ENCODE data around the gene PTPRD.
A peak's percentile ranks its signal among the peaks of the same experiment; 100 is the strongest.

PTPRD gene

DNA sequence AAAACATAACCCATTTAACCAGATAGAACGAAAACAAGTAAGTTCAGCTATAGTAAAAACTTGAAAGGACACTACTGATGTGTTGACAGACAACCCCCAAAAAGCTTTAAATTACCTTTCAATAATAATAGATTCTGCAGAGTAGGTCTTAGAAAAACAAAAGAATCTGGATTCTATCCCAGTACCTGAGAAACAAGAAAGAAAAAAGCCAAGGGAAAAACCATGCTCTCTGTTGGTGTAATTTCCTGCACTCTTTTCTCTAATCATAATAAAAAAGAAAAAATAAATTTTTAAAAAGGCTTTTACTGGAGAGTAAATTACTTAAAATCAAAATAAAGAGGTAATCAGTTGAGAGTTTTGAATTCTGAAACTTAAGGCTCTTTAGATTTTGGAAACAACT lies 1090.4 kb downstream of the PTPRD start:
- no peak overlapping the region for H3K9ac ChIP-seq (ENCODE audit: low read length)
- H3K4me3 ChIP-seq (ENCODE audit: low read length), result peak overlapping the region; percentile 13
- no peaks in the 10 kb centered on the region for H3K36me3 ChIP-seq (ENCODE audit: control insufficient read depth, low read depth, low read length)
- no peak overlapping the region for H3K27ac ChIP-seq (ENCODE audit: low read length)
- H3K27me3 ChIP-seq (ENCODE audit: control insufficient read depth, insufficient read depth, low read length), result no peaks in the 10 kb centered on the region
- peaks cover 31% of the 10 kb centered on the region for H3K4me1 ChIP-seq (ENCODE audit: control insufficient read depth, low read depth, low read length)
- no peaks in the 10 kb centered on the region for H3K9me3 ChIP-seq (ENCODE audit: control insufficient read depth, low read depth, low read length)

DNA sequence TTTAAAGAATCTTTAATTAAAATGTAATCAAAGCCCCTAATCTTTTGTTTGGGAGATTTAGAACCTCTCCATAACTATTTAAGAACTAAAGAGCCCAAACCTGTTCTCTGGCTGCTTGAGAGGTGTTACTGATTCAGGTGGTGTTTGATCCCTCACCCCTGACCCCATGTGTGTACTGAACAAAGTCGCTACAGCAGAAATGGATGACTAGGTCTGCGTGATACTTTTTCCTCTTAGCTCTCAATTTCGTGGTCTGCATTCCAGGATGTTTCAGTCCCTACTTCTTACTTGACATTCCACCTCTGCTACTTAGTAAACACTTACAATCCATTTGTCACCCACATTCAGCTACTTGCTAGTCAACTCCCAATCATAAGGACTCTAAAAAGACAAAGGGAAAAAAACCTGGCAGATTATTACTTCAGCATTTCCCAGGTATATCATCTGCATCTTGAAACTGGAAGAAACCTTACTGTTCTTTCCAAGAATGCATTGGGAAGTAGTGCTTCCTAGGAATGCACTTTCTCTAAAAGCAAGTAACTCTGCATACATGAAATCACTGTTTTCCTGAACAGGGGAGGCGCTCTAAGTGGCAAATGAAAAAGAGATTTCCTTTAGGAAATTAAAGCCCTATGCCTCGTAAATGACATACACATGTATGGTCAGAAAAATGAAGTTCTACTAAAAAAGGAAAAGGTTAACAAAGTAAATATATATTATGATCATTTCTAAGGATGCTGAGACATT lies 1091.6 kb downstream of the PTPRD start:
- no peaks in the 10 kb centered on the region for H3K9me3 ChIP-seq (ENCODE audit: control insufficient read depth, low read depth, low read length)
- H3K4me3 ChIP-seq (ENCODE audit: low read length), result no peak overlapping the region

DNA sequence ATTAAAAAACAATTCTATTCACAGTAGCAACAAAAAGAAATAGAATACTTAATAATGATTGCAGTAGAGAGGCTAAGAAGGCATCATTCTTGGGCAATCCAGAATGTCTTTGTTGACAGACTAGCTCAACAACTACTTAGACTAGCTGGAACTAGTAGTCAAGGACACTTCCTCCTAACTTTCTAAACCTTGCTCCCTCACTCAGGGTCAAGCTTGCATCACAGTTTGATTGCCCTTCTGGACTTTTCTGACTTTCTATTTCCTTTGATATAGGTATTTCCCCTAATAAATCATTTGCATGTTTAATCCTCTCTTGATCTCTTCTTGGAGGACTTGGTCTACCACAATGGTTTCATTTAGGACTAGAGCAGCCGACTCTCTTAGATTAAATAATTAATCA lies 1107.9 kb downstream of the PTPRD start:
- H3K36me3 ChIP-seq (ENCODE audit: control insufficient read depth, low read depth, low read length), result no peaks in the 10 kb centered on the region
- H3K9me3 ChIP-seq (ENCODE audit: control insufficient read depth, low read depth, low read length), result peaks cover 3% of the 10 kb centered on the region
- no peak overlapping the region for H3K9ac ChIP-seq (ENCODE audit: low read length)
- H3K4me1 ChIP-seq (ENCODE audit: control insufficient read depth, low read depth, low read length), result no peaks in the 10 kb centered on the region
- H3K27ac ChIP-seq (ENCODE audit: low read length), result no peak overlapping the region
- no peaks in the 10 kb centered on the region for H3K27me3 ChIP-seq (ENCODE audit: control insufficient read depth, insufficient read depth, low read length)
- no peak overlapping the region for H3K4me3 ChIP-seq (ENCODE audit: low read length)

More for the DNA sequence above, 1091.6 kb downstream of the PTPRD start:
- Histone ChIP-seq H3K9ac (ENCODE audit: low read length) (no peak overlapping the region), H3K27ac (ENCODE audit: low read length) (no peak overlapping the region), H3K36me3 (ENCODE audit: control insufficient read depth, low read depth, low read length) (no peaks in the 10 kb centered on the region), H3K4me1 (ENCODE audit: control insufficient read depth, low read depth, low read length) (peaks cover 31% of the 10 kb centered on the region), H3K27me3 (ENCODE audit: control insufficient read depth, insufficient read depth, low read length) (no peaks in the 10 kb centered on the region)

DNA sequence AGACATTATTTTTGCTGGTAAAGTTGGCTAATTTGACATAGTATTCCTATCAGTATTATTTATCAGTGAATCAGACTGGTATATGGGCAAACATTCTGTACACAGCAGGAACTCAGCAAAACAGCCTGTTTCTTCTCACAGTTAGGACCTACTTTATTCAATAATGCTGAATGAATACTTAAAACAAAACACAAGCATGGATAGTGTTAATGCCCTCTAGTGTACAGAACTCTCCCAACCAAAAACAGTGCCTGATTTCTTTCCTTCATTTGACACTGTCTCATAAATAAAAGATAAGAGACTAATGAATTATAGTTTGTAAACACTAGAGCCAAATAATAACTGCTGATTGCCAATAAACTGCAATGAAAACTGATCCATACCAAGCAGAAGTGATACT lies 1113.3 kb downstream of the PTPRD start:
- Histone ChIP-seq H3K27ac (ENCODE audit: low read length) (no peak overlapping the region), H3K36me3 (ENCODE audit: control insufficient read depth, low read depth, low read length) (no peaks in the 10 kb centered on the region), H3K4me1 (ENCODE audit: control insufficient read depth, low read depth, low read length) (no peaks in the 10 kb centered on the region), H3K27me3 (ENCODE audit: control insufficient read depth, insufficient read depth, low read length) (no peaks in the 10 kb centered on the region), H3K4me3 (ENCODE audit: low read length) (no peak overlapping the region), H3K9me3 (ENCODE audit: control insufficient read depth, low read depth, low read length) (no peaks in the 10 kb centered on the region), H3K9ac (ENCODE audit: low read length) (no peak overlapping the region)

DNA sequence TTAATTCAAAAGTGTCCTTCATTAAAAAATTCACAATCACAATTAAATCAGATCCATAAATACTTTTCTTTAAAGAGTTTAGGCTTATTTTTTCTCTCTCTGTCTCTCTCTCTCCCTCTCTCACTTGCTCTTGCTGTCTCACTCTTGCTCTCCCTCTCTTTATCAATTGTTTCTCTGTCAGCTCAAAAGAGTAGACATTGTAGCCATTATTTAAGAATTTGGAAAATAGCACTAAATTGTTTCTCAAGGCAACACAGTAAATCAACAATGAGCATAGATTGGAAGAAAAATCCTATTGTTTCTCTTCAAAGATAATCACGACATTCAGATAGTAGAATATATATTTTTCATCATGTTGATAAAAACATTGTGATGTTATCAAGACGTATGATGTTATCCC lies 1114.0 kb downstream of the PTPRD start:
- H3K9ac ChIP-seq (ENCODE audit: low read length), result no peak overlapping the region
- no peak overlapping the region for H3K27ac ChIP-seq (ENCODE audit: low read length)
- H3K27me3 ChIP-seq (ENCODE audit: control insufficient read depth, insufficient read depth, low read length), result no peaks in the 10 kb centered on the region
- H3K4me1 ChIP-seq (ENCODE audit: control insufficient read depth, low read depth, low read length), result no peaks in the 10 kb centered on the region
- no peak overlapping the region for H3K4me3 ChIP-seq (ENCODE audit: low read length)
- H3K9me3 ChIP-seq (ENCODE audit: control insufficient read depth, low read depth, low read length), result no peaks in the 10 kb centered on the region
- H3K36me3 ChIP-seq (ENCODE audit: control insufficient read depth, low read depth, low read length), result no peaks in the 10 kb centered on the region

DNA sequence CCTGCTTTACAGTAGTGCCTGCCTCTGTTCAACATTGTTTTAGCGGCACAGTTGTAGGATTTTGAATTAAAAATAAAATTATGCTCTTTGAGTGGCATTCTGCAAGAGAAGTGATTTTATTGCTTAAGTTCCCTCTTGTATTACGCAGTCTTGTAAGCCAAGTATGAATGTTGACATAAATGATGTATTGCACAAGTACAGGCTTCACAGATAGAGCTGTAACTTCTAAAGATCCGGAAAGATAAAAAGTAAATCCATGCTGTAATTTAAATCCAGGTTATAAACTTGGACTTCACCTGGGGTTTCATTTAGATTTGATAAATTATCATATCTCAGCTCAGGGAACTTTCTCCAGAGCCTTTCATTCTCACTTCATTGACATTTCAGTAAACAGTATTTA lies 1114.7 kb downstream of the PTPRD start:
- Histone ChIP-seq H3K4me3 (ENCODE audit: low read length) (no peak overlapping the region), H3K4me1 (ENCODE audit: control insufficient read depth, low read depth, low read length) (no peaks in the 10 kb centered on the region), H3K9me3 (ENCODE audit: control insufficient read depth, low read depth, low read length) (no peaks in the 10 kb centered on the region), H3K27ac (ENCODE audit: low read length) (no peak overlapping the region), H3K9ac (ENCODE audit: low read length) (no peak overlapping the region), H3K27me3 (ENCODE audit: control insufficient read depth, insufficient read depth, low read length) (no peaks in the 10 kb centered on the region), H3K36me3 (ENCODE audit: control insufficient read depth, low read depth, low read length) (no peaks in the 10 kb centered on the region)

DNA sequence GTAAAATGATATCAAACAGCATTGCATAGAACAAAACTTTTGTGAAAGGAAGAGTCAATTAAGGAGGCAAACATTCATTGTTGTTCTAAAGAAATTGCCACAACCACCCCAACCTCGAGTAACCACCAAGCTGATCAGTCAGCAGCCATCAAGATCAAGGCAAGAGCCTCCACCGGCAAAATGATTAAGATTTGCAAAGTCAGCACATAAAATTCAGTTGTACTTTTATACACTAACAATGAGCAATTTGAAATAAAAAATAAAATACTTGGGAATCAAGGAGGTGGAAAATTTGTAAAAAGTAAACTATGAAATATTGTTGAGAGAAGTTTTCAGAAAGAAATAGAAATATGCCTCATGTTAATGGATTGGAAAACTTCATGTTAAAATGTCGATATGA lies 1118.5 kb downstream of the PTPRD start:
- no peak overlapping the region for H3K27ac ChIP-seq (ENCODE audit: low read length)
- no peaks in the 10 kb centered on the region for H3K9me3 ChIP-seq (ENCODE audit: control insufficient read depth, low read depth, low read length)
- H3K9ac ChIP-seq (ENCODE audit: low read length), result no peak overlapping the region
- no peaks in the 10 kb centered on the region for H3K36me3 ChIP-seq (ENCODE audit: control insufficient read depth, low read depth, low read length)
- no peaks in the 10 kb centered on the region for H3K4me1 ChIP-seq (ENCODE audit: control insufficient read depth, low read depth, low read length)
- H3K27me3 ChIP-seq (ENCODE audit: control insufficient read depth, insufficient read depth, low read length), result no peaks in the 10 kb centered on the region
- no peak overlapping the region for H3K4me3 ChIP-seq (ENCODE audit: low read length)

DNA sequence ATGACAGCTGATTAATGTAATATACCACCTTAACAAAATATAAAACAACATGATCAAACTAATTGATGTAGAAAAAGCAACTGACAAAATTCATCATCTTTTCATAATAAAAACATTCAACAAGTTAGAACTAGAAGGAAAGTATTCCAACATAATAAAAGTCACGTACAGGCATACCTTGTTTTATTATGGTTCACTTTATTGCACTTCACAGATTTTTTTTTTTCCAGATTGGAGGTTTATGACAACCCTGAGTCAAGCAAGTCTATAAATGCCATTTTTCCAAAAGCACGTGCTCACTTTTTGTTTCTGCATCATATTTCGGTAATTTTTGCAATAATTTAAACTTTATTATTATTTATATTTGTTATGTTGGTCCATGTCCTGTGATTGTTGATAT lies 1120.3 kb downstream of the PTPRD start:
- no peaks in the 10 kb centered on the region for H3K27me3 ChIP-seq (ENCODE audit: control insufficient read depth, insufficient read depth, low read length)
- H3K4me3 ChIP-seq (ENCODE audit: low read length), result no peak overlapping the region
- no peak overlapping the region for H3K9ac ChIP-seq (ENCODE audit: low read length)
- no peak overlapping the region for H3K27ac ChIP-seq (ENCODE audit: low read length)
- no peaks in the 10 kb centered on the region for H3K36me3 ChIP-seq (ENCODE audit: control insufficient read depth, low read depth, low read length)
- H3K9me3 ChIP-seq (ENCODE audit: control insufficient read depth, low read depth, low read length), result no peaks in the 10 kb centered on the region
- H3K4me1 ChIP-seq (ENCODE audit: control insufficient read depth, low read depth, low read length), result no peaks in the 10 kb centered on the region

DNA sequence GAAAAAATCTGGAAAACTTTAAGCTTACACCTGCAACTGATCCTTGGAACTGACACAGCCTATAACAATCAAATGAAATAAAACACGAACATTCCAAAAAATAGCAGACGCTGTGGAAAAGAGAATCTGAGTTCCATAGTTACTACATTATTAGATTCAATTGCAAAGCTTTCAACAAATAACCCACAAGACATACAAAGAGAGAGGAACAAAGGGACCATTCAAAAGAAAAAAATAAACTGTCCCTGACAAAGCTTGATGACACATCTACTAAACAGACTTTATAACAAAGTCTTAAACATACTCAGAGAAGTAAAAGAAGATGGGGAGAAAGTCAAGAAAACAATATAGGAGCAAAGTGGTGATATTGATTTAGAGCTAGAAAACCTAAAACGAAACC lies 1123.6 kb downstream of the PTPRD start:
- Histone ChIP-seq H3K4me3 (ENCODE audit: low read length) (no peak overlapping the region), H3K9me3 (ENCODE audit: control insufficient read depth, low read depth, low read length) (no peaks in the 10 kb centered on the region), H3K27me3 (ENCODE audit: control insufficient read depth, insufficient read depth, low read length) (no peaks in the 10 kb centered on the region), H3K36me3 (ENCODE audit: control insufficient read depth, low read depth, low read length) (no peaks in the 10 kb centered on the region), H3K27ac (ENCODE audit: low read length) (no peak overlapping the region), H3K9ac (ENCODE audit: low read length) (no peak overlapping the region), H3K4me1 (ENCODE audit: control insufficient read depth, low read depth, low read length) (no peaks in the 10 kb centered on the region)

DNA sequence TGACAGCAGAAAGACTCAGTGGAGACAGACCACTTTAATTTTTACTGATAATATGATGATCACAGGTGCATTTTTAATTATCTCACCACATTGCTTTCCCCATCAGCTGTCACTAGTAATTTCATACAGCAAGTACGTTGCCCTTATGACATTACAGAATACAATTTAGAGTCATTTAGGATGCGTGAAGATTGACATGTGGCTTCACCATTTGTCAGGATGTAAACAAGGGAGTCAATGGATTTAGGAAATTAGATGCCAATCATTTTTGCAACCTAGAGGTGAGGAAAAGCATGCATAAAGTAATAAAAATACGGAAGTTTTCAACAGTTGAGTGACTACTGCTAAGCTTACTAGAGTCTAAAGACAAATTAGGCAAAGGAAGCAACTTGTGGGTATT lies 1129.6 kb downstream of the PTPRD start:
- Histone ChIP-seq H3K36me3 (ENCODE audit: control insufficient read depth, low read depth, low read length) (no peaks in the 10 kb centered on the region), H3K9ac (ENCODE audit: low read length) (no peak overlapping the region), H3K4me3 (ENCODE audit: low read length) (no peak overlapping the region), H3K9me3 (ENCODE audit: control insufficient read depth, low read depth, low read length) (no peaks in the 10 kb centered on the region), H3K27me3 (ENCODE audit: control insufficient read depth, insufficient read depth, low read length) (no peaks in the 10 kb centered on the region), H3K4me1 (ENCODE audit: control insufficient read depth, low read depth, low read length) (peaks cover 3% of the 10 kb centered on the region), H3K27ac (ENCODE audit: low read length) (no peak overlapping the region)

DNA sequence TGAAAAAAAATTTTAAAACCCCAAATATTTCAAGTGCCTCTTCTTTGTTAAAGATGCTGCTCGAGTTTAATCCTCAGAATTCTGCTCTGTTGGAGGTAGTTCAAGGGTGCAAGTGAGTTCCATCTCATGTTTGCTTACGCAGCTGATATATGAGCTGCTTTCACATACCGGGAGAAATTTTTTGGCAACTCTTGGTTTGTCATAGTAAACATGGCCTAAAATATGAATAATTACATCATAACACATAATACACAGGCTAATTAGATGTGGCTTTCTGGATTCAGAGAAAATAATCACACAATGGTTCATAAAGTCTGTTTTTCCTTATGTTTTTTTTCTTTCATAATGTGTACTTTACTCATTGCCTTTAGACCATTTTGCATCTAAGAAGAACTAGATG lies 1134.1 kb downstream of the PTPRD start:
- Histone ChIP-seq H3K9me3 (ENCODE audit: control insufficient read depth, low read depth, low read length) (no peaks in the 10 kb centered on the region), H3K9ac (ENCODE audit: low read length) (no peak overlapping the region), H3K4me1 (ENCODE audit: control insufficient read depth, low read depth, low read length) (peaks cover 3% of the 10 kb centered on the region), H3K4me3 (ENCODE audit: low read length) (no peak overlapping the region), H3K27ac (ENCODE audit: low read length) (no peak overlapping the region), H3K27me3 (ENCODE audit: control insufficient read depth, insufficient read depth, low read length) (no peaks in the 10 kb centered on the region), H3K36me3 (ENCODE audit: control insufficient read depth, low read depth, low read length) (no peaks in the 10 kb centered on the region)

DNA sequence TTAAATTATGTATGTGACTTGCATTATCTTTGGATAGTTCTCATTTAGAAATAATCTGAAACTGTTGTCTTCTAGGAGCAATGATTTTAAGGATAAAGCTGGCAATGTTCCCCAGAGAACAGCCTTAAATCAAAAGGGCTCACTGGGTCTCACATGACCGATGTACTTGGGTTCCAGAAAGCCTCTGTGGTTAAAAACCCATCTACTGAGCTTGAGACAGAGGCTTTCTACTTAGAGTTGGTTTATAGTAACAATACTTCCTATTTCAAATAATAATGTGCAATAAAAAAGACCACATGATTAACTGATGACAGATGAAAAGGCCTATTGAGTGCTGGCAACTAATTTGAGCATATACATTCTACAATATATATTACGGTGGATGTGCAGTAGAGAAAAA lies 1143.5 kb downstream of the PTPRD start:
- H3K4me3 ChIP-seq (ENCODE audit: low read length), result no peak overlapping the region
- H3K9me3 ChIP-seq (ENCODE audit: control insufficient read depth, low read depth, low read length), result no peaks in the 10 kb centered on the region
- no peaks in the 10 kb centered on the region for H3K27me3 ChIP-seq (ENCODE audit: control insufficient read depth, insufficient read depth, low read length)
- no peaks in the 10 kb centered on the region for H3K36me3 ChIP-seq (ENCODE audit: control insufficient read depth, low read depth, low read length)
- H3K4me1 ChIP-seq (ENCODE audit: control insufficient read depth, low read depth, low read length), result no peaks in the 10 kb centered on the region
- H3K27ac ChIP-seq (ENCODE audit: low read length), result no peak overlapping the region
- H3K9ac ChIP-seq (ENCODE audit: low read length), result no peak overlapping the region
